Gastroesophageal sphincter (tissue), 4 donors: ENCODE measurements around the gene TCEANC2. TPM values are rescaled to one million over a fixed set of nuclear protein-coding genes. Genes with fewer than 3 reads are reported as not detected.

Source experiments
- ATAC-seq: fragments of 150-250 bp; one replicate; pipeline ENCODE4 v1.9.1; 2016; ENCODE audit warnings: mild to moderate bottlenecking, moderate library complexity
- H3K27ac ChIP-seq, 4 donors: fragments of 200-600 bp; sonication (generic) in 3 of 4; 1 replicate in 3 of 4; 2 replicates in 1 of 4; pipeline ENCODE4 v1.5.1; 2016 to 2019
- H3K27me3 ChIP-seq: fragments of 200-600 bp; sonication (generic); one replicate; pipeline ENCODE4 v1.5.1; 2019
- H3K36me3 ChIP-seq, 2 donors: fragments of 200-600 bp; sonication (generic); one replicate each; pipeline ENCODE4 v1.5.1; 2019; ENCODE audit warnings: control low read depth in 1 of 2
- H3K4me1 ChIP-seq, 3 donors: fragments of 200-600 bp; sonication (generic); 1 replicate in 2 of 3; 2 replicates in 1 of 3; pipeline ENCODE4 v1.5.1; 2016 to 2019; ENCODE audit warnings: control low read depth in 2 of 3
- H3K4me3 ChIP-seq, 2 donors: fragments of 200-600 bp; sonication (generic); one replicate each; pipeline ENCODE4 v1.5.1; 2019; ENCODE audit warnings: mild to moderate bottlenecking in 1 of 2, moderate library complexity in 1 of 2
- H3K9me3 ChIP-seq, 3 donors: fragments of 200-600 bp; sonication (generic); one replicate each; pipeline ENCODE4 v1.5.1; 2017 to 2019; ENCODE audit warnings: control low read depth in 2 of 3
- CTCF ChIP-seq, 4 experiments: fragments of 200-600 bp in 2 of 4; fragments of 450-650 bp in 2 of 4; sonication (generic) in 1 of 4; IDR thresholded peaks; one replicate each; pipeline ENCODE4 v1.5.1; 2017 to 2019; ENCODE audit warnings: antibody characterized with exemption in 4 of 4, mild to moderate bottlenecking in 2 of 4, moderate library complexity in 2 of 4
- EP300 ChIP-seq: sonication (generic); formaldehyde crosslinking; IDR thresholded peaks from one replicate; pipeline ENCODE4 v1.6.1; 2017; ENCODE audit warnings: antibody characterized with exemption, mild to moderate bottlenecking
- POLR2A ChIP-seq, 2 donors: fragments of 450-650 bp; IDR thresholded peaks; one replicate each; pipeline ENCODE4 v1.6.1; 2017; ENCODE audit warnings: antibody characterized with exemption in 2 of 2, mild to moderate bottlenecking in 2 of 2, moderate library complexity in 1 of 2
- POLR2AphosphoS5 ChIP-seq: sonication (generic); formaldehyde crosslinking; IDR thresholded peaks from one replicate; pipeline ENCODE4 v1.6.1; 2017; ENCODE audit warnings: antibody characterized with exemption
- WGBS, 2 donors: methylation state at CpG; one replicate each; pipeline ENCODE4 v1.1.5; 2018; ENCODE audit warnings: low coverage in 1 of 2; 5-methylcytosine and 5-hydroxymethylcytosine counted together
- total RNA-seq, 4 donors: library from RNA; depleted of rRNA; stranded (reverse); fragments of >200 nt; gene quantifications; one replicate each; pipeline ENCODE4 v1.1.0, GENCODE V29; 2016

The TCEANC2 gene
- total RNA-seq, 4 donors from 2014 or later = 3.6 to 10.2 (median 9.1) TPM

- no peaks in the 10 kb centered on the region for H3K4me1 ChIP-seq
- H3K27ac ChIP-seq = no peak overlapping the region
- 57 to 69% methylated on average over 4 to 5 of the region's 5 CpGs for WGBS, 2 donors
- no peak overlapping the region for H3K4me3 ChIP-seq
- H3K27me3 ChIP-seq = no peaks in the 10 kb centered on the region
- H3K9me3 ChIP-seq = no peaks in the 10 kb centered on the region
- no peaks in the 10 kb centered on the region for H3K36me3 ChIP-seq
- ATAC-seq = no peak
- TF ChIP-seq POLR2AphosphoS5 = no peak
- TF ChIP-seq CTCF (IDR thresholded peaks at IDR 0.05) = no peak
- no peak for TF ChIP-seq POLR2A (IDR thresholded peaks at IDR 0.05)
- no peak for TF ChIP-seq EP300
Observed at GRCh38 chr1:54112705-54113368, 59.4 kb downstream of the TCEANC2 start.

- no peak overlapping the region for H3K4me3 ChIP-seq
- TF ChIP-seq EP300 (no peak), CTCF (IDR thresholded peaks at IDR 0.05) (no peak), POLR2A (IDR thresholded peaks at IDR 0.05) (no peak), POLR2AphosphoS5 (no peak)
- H3K27ac ChIP-seq = no peak overlapping the region
- no peaks in the 10 kb centered on the region for H3K36me3 ChIP-seq
- H3K9me3 ChIP-seq = no peaks in the 10 kb centered on the region
- H3K27me3 ChIP-seq = no peaks in the 10 kb centered on the region
- no peak for ATAC-seq
- H3K4me1 ChIP-seq = no peaks in the 10 kb centered on the region
- WGBS, 2 donors = 83 to 100% methylated on average over 1 of the region's 4 CpGs
Observed at GRCh38 chr1:54114001-54114400, 60.6 kb downstream of the TCEANC2 start.

- Histone ChIP-seq H3K27ac (no peak overlapping the region), H3K9me3 (no peaks in the 10 kb centered on the region), H3K36me3 (no peaks in the 10 kb centered on the region), H3K27me3 (no peaks in the 10 kb centered on the region), H3K4me1 (no peaks in the 10 kb centered on the region), H3K4me3 (no peak overlapping the region)
- TF ChIP-seq CTCF (IDR thresholded peaks at IDR 0.05) (no peak), POLR2A (IDR thresholded peaks at IDR 0.05) (no peak), POLR2AphosphoS5 (no peak), EP300 (no peak)
- WGBS, 2 donors = 50 to 85% methylated on average over 1 to 3 of the region's 6 CpGs
- ATAC-seq = no peak
Observed at GRCh38 chr1:54114955-54115354, 61.5 kb downstream of the TCEANC2 start.

GRCh38 chr1:54115520-54115919 is 62.1 kb downstream of the TCEANC2 start:
- WGBS, 2 donors = 84 to 96% methylated on average over 2 to 3 of the region's 3 CpGs
- no peak overlapping the region for H3K4me3 ChIP-seq
- no peak for ATAC-seq
- TF ChIP-seq CTCF (IDR thresholded peaks at IDR 0.05) = no peak
- TF ChIP-seq EP300 = no peak
- no peak for TF ChIP-seq POLR2A (IDR thresholded peaks at IDR 0.05)
- TF ChIP-seq POLR2AphosphoS5 = no peak
- no peak overlapping the region for H3K27ac ChIP-seq
- H3K9me3 ChIP-seq = no peaks in the 10 kb centered on the region
- no peaks in the 10 kb centered on the region for H3K36me3 ChIP-seq
- H3K27me3 ChIP-seq = no peaks in the 10 kb centered on the region
- H3K4me1 ChIP-seq = no peaks in the 10 kb centered on the region

- Histone ChIP-seq H3K27me3 (no peaks in the 10 kb centered on the region), H3K4me3 (no peak overlapping the region), H3K9me3 (no peaks in the 10 kb centered on the region), H3K4me1 (peaks cover 0 to 17% (median 0%) of the 10 kb centered on the region in 3 donors), H3K27ac (no peak overlapping the region), H3K36me3 (no peaks in the 10 kb centered on the region)
- ATAC-seq = no peak
- TF ChIP-seq POLR2AphosphoS5 = no peak
- no peak for TF ChIP-seq CTCF (IDR thresholded peaks at IDR 0.05)
- no peak for TF ChIP-seq POLR2A (IDR thresholded peaks at IDR 0.05)
- TF ChIP-seq EP300 = no peak
- 83 to 85% methylated on average over 2 to 9 of the region's 11 CpGs for WGBS, 2 donors
Observed at GRCh38 chr1:54117815-54118563, 64.6 kb downstream of the TCEANC2 start.
